PFSK-1 (cell line): ENCODE data around the gene UST.

Source experiments
- FOXP2 ChIP-seq: optimal IDR thresholded peaks from 2 replicates; pipeline ENCODE3; 2011; ENCODE audit warnings: borderline replicate concordance, control low read depth, inconsistent platforms; ENCODE audit not compliant: insufficient read depth; ENCODE audit errors: extremely low read length, extremely low read depth
- POLR2AphosphoS5 ChIP-seq: IDR thresholded peaks from 2 replicates; pipeline ENCODE4 v1.6.1; 2012; ENCODE audit warnings: low read depth, mild to moderate bottlenecking, control low read depth, low read length, moderate library complexity
- REST ChIP-seq, 2 experiments: IDR thresholded peaks; 2 replicates each; pipeline versions ENCODE4 v1.6.1 to v1.8.0; 2011 to 2012; ENCODE audit warnings: low read depth in 2 of 2, low read length in 2 of 2, control low read depth in 1 of 2, inconsistent platforms in 1 of 2, mild to moderate bottlenecking in 1 of 2, moderate library complexity in 1 of 2; ENCODE audit not compliant: insufficient read depth in 1 of 2
- SIN3A ChIP-seq: IDR thresholded peaks from 2 replicates; pipeline ENCODE4 v1.6.1; 2012; ENCODE audit warnings: mild to moderate bottlenecking, low read length, moderate library complexity, borderline replicate concordance; ENCODE audit not compliant: insufficient read depth
- TAF1 ChIP-seq: IDR thresholded peaks from 2 replicates; pipeline ENCODE4 v1.6.1; 2012; ENCODE audit warnings: low read length, control low read depth, borderline replicate concordance; ENCODE audit not compliant: insufficient read depth

UST gene

GRCh38 chr6:149118737-149119653 lies 372.2 kb downstream of the UST start:
- TF ChIP-seq POLR2AphosphoS5: no peak
- TF ChIP-seq SIN3A: no peak
- TF ChIP-seq REST (IDR thresholded peaks at IDR 0.05; ENCODE audit: insufficient read depth in 1 of 2, low read depth in 2 of 2, low read length in 2 of 2): no peak
- TF ChIP-seq TAF1: no peak
- no peak for TF ChIP-seq FOXP2

- TF ChIP-seq REST (IDR thresholded peaks at IDR 0.05; ENCODE audit: insufficient read depth in 1 of 2, low read depth in 2 of 2, low read length in 2 of 2) (no peak), FOXP2 (no peak), SIN3A (no peak), TAF1 (no peak), POLR2AphosphoS5 (no peak)
These were observed 376.3 kb downstream of the UST start for GRCh38 chr6:149122850-149123821.

GRCh38 chr6:149125309-149125708 lies 378.5 kb downstream of the UST start:
- no peak for TF ChIP-seq FOXP2
- TF ChIP-seq TAF1: no peak
- no peak for TF ChIP-seq REST (IDR thresholded peaks at IDR 0.05; ENCODE audit: insufficient read depth in 1 of 2, low read depth in 2 of 2, low read length in 2 of 2)
- TF ChIP-seq SIN3A: no peak
- TF ChIP-seq POLR2AphosphoS5: no peak
